Upper lobe of right lung (tissue), 1 donor: ENCODE data around the gene GRK5. TPM values are rescaled to one million over a fixed set of nuclear protein-coding genes. Genes with fewer than 3 reads are reported as not detected.
A peak's percentile ranks its signal among the peaks of the same experiment; 100 is the strongest.

ENCODE experiments used
- ATAC-seq: fragments of 200-7000 bp; cut with Tn5 transposase; one replicate; pipeline ENCODE4 v1.9.1; 2020; ENCODE audit warnings: mild to moderate bottlenecking, moderate library complexity
- DNase-seq: peaks from one replicate; pipeline ENCODE4 v3.0.0-alpha.2; 2020
- H3K27ac ChIP-seq: fragments of 200-600 bp; one replicate; pipeline ENCODE4 v1.8.0; 2022
- H3K27me3 ChIP-seq: fragments of 200-600 bp; one replicate; pipeline ENCODE4 v1.8.0; 2022; ENCODE audit warnings: mild to moderate bottlenecking
- H3K36me3 ChIP-seq: fragments of 200-600 bp; one replicate; pipeline ENCODE4 v1.8.0; 2022
- H3K4me1 ChIP-seq: fragments of 200-600 bp; one replicate; pipeline ENCODE4 v1.8.0; 2022
- H3K4me3 ChIP-seq: fragments of 200-600 bp; one replicate; pipeline ENCODE4 v1.8.0; 2022; ENCODE audit warnings: mild to moderate bottlenecking
- H3K9me3 ChIP-seq: fragments of 200-600 bp; one replicate; pipeline ENCODE4 v1.8.0; 2022
- CTCF ChIP-seq: fragments of 200-600 bp; IDR thresholded peaks from one replicate; pipeline ENCODE4 v1.8.0; 2022; ENCODE audit warnings: antibody characterized with exemption
- intact Hi-C: fragments of 100-400 bp; cut with DNase I; formaldehyde crosslinking; loops from one replicate; pipeline ENCODE4 v1.11.0; 2022
- long read RNA-seq: library from polyadenylated mRNA; unstranded; transcript quantifications from one replicate; pipeline ENCODE4 v2.0.0, GENCODE V29; 2021
- total RNA-seq: library from RNA; stranded (reverse); fragmentation: NEBNext Ultra II Directional; extraction: Animal tissue kit (Norgen Biotek cat#: 25700); gene quantifications from one replicate; pipeline ENCODE4 v1.2.1, GENCODE V29; 2021
- donor health status: DM: no; HTN: yes; CAD: no; lungs with severe emphysema.

The GRK5 gene
- 83.5 TPM for total RNA-seq
- long read RNA-seq, transcript GRK5-202 (16 exons, 2,654 nt): major isoform, 73 of 117 reads
- long read RNA-seq, partial matches to known transcripts: 16 of 117 reads
- long read RNA-seq, other reads (novel, unspliced or antisense): 28 of 117 reads

GRCh38 chr10:119207366-119207666 is at the start of gene GRK5:
Gene GRK5 (plus strand): TSS chr10:119207571. CDS start chr10:119207918, 347 bp downstream.
- H3K27me3 ChIP-seq: no peaks in the 10 kb centered on the region
- intact Hi-C loops: no loop called here
- peak within 1 kb of the TSS; percentile 87 for H3K4me3 ChIP-seq
- no peak for TF ChIP-seq CTCF
- ATAC-seq (peak; percentile 96), DNase-seq (peak; percentile 97)
- no peaks in the 10 kb centered on the region for H3K36me3 ChIP-seq
- H3K27ac ChIP-seq: peak within 1 kb of the TSS; percentile 91
- peaks cover 32% of the 10 kb centered on the region for H3K4me1 ChIP-seq
- H3K9me3 ChIP-seq: no peaks in the 10 kb centered on the region

GRCh38 chr10:119159332-119159731 is 48.0 kb upstream of the GRK5 start:
- no peaks in the 10 kb centered on the region for H3K27me3 ChIP-seq
- H3K4me1 ChIP-seq: no peaks in the 10 kb centered on the region
- H3K27ac ChIP-seq: no peak overlapping the region
- no peaks in the 10 kb centered on the region for H3K9me3 ChIP-seq
- peaks cover 56% of the 10 kb centered on the region for H3K36me3 ChIP-seq
- intact Hi-C loops: no loop called here
- no peak overlapping the region for H3K4me3 ChIP-seq
- TF ChIP-seq CTCF: no peak
- ATAC-seq: no peak
- no peak for DNase-seq

- no peaks in the 10 kb centered on the region for H3K27me3 ChIP-seq
- no peak for ATAC-seq
- TF ChIP-seq CTCF: no peak
Observed at GRCh38 chr10:119161680-119162451, 45.5 kb upstream of the GRK5 start.

GRCh38 chr10:119162452-119163092 is 44.8 kb upstream of the GRK5 start:
- H3K9me3 ChIP-seq: no peaks in the 10 kb centered on the region
- H3K36me3 ChIP-seq: peaks cover 32% of the 10 kb centered on the region
- intact Hi-C loops: no loop called here
- peaks cover 8% of the 10 kb centered on the region for H3K4me1 ChIP-seq
- no peak for TF ChIP-seq CTCF
- ATAC-seq: no peak
- no peak for DNase-seq
- H3K4me3 ChIP-seq: no peak overlapping the region
- no peak overlapping the region for H3K27ac ChIP-seq
- H3K27me3 ChIP-seq: no peaks in the 10 kb centered on the region

More at GRCh38 chr10:119161680-119162451, 45.5 kb upstream of the GRK5 start:
- peaks cover 8% of the 10 kb centered on the region for H3K4me1 ChIP-seq
- H3K27ac ChIP-seq: no peak overlapping the region
- no peaks in the 10 kb centered on the region for H3K9me3 ChIP-seq
- DNase-seq: no peak
- intact Hi-C loops: no loop called here
- peaks cover 32% of the 10 kb centered on the region for H3K36me3 ChIP-seq
- no peak overlapping the region for H3K4me3 ChIP-seq

- ATAC-seq (peak; percentile 99), DNase-seq (peak; percentile 92)
- H3K36me3 ChIP-seq: peaks cover 34% of the 10 kb centered on the region
- H3K4me1 ChIP-seq: peaks cover 8% of the 10 kb centered on the region
- peak within 1 kb of the TSS; percentile 83 for H3K4me3 ChIP-seq
- no peaks in the 10 kb centered on the region for H3K9me3 ChIP-seq
- peak; percentile 5 for TF ChIP-seq CTCF
- no peaks in the 10 kb centered on the region for H3K27me3 ChIP-seq
- intact Hi-C loops: no loop called here
- H3K27ac ChIP-seq: peak within 1 kb of the TSS; percentile 91
Observed at GRCh38 chr10:119165171-119166117, 41.9 kb upstream of the GRK5 start, which contains the start of gene SFXN4. Gene SFXN4 (minus strand): TSS chr10:119165714. CDS start chr10:119165647, 67 bp downstream.
